Stimulated activated naive CD4-positive, alpha-beta T cell (primary cell): Measurements from ENCODE around the gene HIVEP2.

Source experiments
- DNase-seq, 6 experiments: peaks; one replicate each; lab custom pipeline; 2025; lab: John Stamatoyannopoulos, UW

Gene HIVEP2

GRCh38 chr6:142773859-142774648, 170.9 kb downstream of the HIVEP2 start:
- peak in 2 of 6 experiments; percentile 9 to 11 for DNase-seq

- DNase-seq, result no peak
Measured at GRCh38 chr6:142773324-142773723, 171.7 kb downstream of the HIVEP2 start.

GRCh38 chr6:142771162-142771561, 173.8 kb downstream of the HIVEP2 start:
- no peak for DNase-seq

- no peak for DNase-seq
Measured at GRCh38 chr6:142765306-142765705, 179.7 kb downstream of the HIVEP2 start.

GRCh38 chr6:142764311-142764710, 180.7 kb downstream of the HIVEP2 start:
- no peak for DNase-seq

GRCh38 chr6:142763205-142763604, 181.8 kb downstream of the HIVEP2 start:
- no peak for DNase-seq

GRCh38 chr6:142761756-142762155, 183.2 kb downstream of the HIVEP2 start:
- no peak for DNase-seq

- DNase-seq, result no peak
Measured at GRCh38 chr6:142760152-142760551, 184.8 kb downstream of the HIVEP2 start.

- no peak for DNase-seq
Measured at GRCh38 chr6:142758629-142759025, 186.3 kb downstream of the HIVEP2 start.

- DNase-seq, result no peak
Measured at GRCh38 chr6:142757852-142758628, 186.9 kb downstream of the HIVEP2 start.

- DNase-seq, result no peak
Measured at GRCh38 chr6:142756215-142756630, 188.8 kb downstream of the HIVEP2 start.

GRCh38 chr6:142753196-142753595, 191.8 kb downstream of the HIVEP2 start:
- no peak for DNase-seq

GRCh38 chr6:142752348-142752747, 192.6 kb downstream of the HIVEP2 start:
- DNase-seq, result no peak

GRCh38 chr6:142751452-142751851, 193.5 kb downstream of the HIVEP2 start:
- no peak for DNase-seq

GRCh38 chr6:142750998-142751397, 194.0 kb downstream of the HIVEP2 start:
- no peak for DNase-seq

GRCh38 chr6:142749556-142749955, 195.4 kb downstream of the HIVEP2 start:
- DNase-seq, result no peak

- DNase-seq, result peak in 4 of 6 experiments; percentile 8 to 34 (median 18)
Measured at GRCh38 chr6:142746524-142746923, 198.5 kb downstream of the HIVEP2 start.

- DNase-seq, result no peak
Measured at GRCh38 chr6:142744836-142745235, 200.1 kb downstream of the HIVEP2 start.

GRCh38 chr6:142740449-142740848, 204.5 kb downstream of the HIVEP2 start:
- no peak for DNase-seq

GRCh38 chr6:142738731-142739130, 206.2 kb downstream of the HIVEP2 start:
- DNase-seq, result no peak

- DNase-seq, result no peak
Measured at GRCh38 chr6:142738035-142738396, 207.0 kb downstream of the HIVEP2 start.

GRCh38 chr6:142737368-142738034, 207.5 kb downstream of the HIVEP2 start:
- DNase-seq, result no peak

GRCh38 chr6:142735204-142735603, 209.8 kb downstream of the HIVEP2 start:
- DNase-seq, result no peak
